ENCODE data around the gene SYK. TPM values are rescaled to one million over a fixed set of nuclear protein-coding genes. Genes with fewer than 3 reads are reported as not detected.

SYK gene
- total RNA-seq, 1 donor = not detected

GRCh38 chr9:90770927-90771326 lies 30.7 kb upstream of the SYK start:
- DNase-seq (ENCODE audit: low read depth) = no peak
- TF ChIP-seq CTCF (IDR thresholded peaks at IDR 0.05; ENCODE audit: insufficient read depth, low read length) = no peak
- H3K4me3 ChIP-seq (ENCODE audit: low read depth, low read length) = no peak overlapping the region

GRCh38 chr9:90772386-90772785 lies 29.2 kb upstream of the SYK start:
- no peak for TF ChIP-seq CTCF (IDR thresholded peaks at IDR 0.05; ENCODE audit: insufficient read depth, low read length)
- DNase-seq (ENCODE audit: low read depth) = no peak
- H3K4me3 ChIP-seq (ENCODE audit: low read depth, low read length) = no peak overlapping the region

GRCh38 chr9:90773617-90774016 lies 28.0 kb upstream of the SYK start:
- no peak overlapping the region for H3K4me3 ChIP-seq (ENCODE audit: low read depth, low read length)
- DNase-seq (ENCODE audit: low read depth) = no peak
- peak; percentile 25 for TF ChIP-seq CTCF (IDR thresholded peaks at IDR 0.05; ENCODE audit: insufficient read depth, low read length)

GRCh38 chr9:90774071-90774470 lies 27.5 kb upstream of the SYK start:
- no peak overlapping the region for H3K4me3 ChIP-seq (ENCODE audit: low read depth, low read length)
- TF ChIP-seq CTCF (IDR thresholded peaks at IDR 0.05; ENCODE audit: insufficient read depth, low read length) = no peak
- DNase-seq (ENCODE audit: low read depth) = no peak

GRCh38 chr9:90774682-90775081 lies 26.9 kb upstream of the SYK start:
- TF ChIP-seq CTCF (IDR thresholded peaks at IDR 0.05; ENCODE audit: insufficient read depth, low read length) = no peak
- H3K4me3 ChIP-seq (ENCODE audit: low read depth, low read length) = no peak overlapping the region
- DNase-seq (ENCODE audit: low read depth) = no peak

- H3K4me3 ChIP-seq (ENCODE audit: low read depth, low read length) = no peak overlapping the region
- TF ChIP-seq CTCF (IDR thresholded peaks at IDR 0.05; ENCODE audit: insufficient read depth, low read length) = no peak
- DNase-seq (ENCODE audit: low read depth) = no peak
Observed at GRCh38 chr9:90775657-90776056, 26.0 kb upstream of the SYK start.

- H3K4me3 ChIP-seq (ENCODE audit: low read depth, low read length) = no peak overlapping the region
- no peak for DNase-seq (ENCODE audit: low read depth)
- no peak for TF ChIP-seq CTCF (IDR thresholded peaks at IDR 0.05; ENCODE audit: insufficient read depth, low read length)
Observed at GRCh38 chr9:90778746-90779145, 22.9 kb upstream of the SYK start.

All from fibroblast of the aortic adventitia (primary cell).